K562 (cell line): ENCODE data around the gene RNGTT. TPM values are rescaled to one million over a fixed set of nuclear protein-coding genes. Genes with fewer than 3 reads are reported as not detected.
A peak's percentile ranks its signal among the peaks of the same experiment; 100 is the strongest.

Experiments used
- ATAC-seq: fragments of 200-7000 bp; cut with Tn5 transposase; 3 replicates; pipeline ENCODE4 v1.9.1; 2020; ENCODE audit warnings: moderate library complexity
- BruUV-seq: library from RNA; stranded (reverse); fragments of 400-500 nt; replicated peaks from 2 replicates; lab custom pipeline; 2021; lab: Mats Ljungman, UMichigan
- CTCF ChIA-PET: fragments of 300-600 bp; formaldehyde crosslinking; extraction: SDS; loops from one replicate; lab custom pipeline; 2021; ENCODE audit warnings: low intra/inter-chr PET ratio; lab: Yijun Ruan, JAX
- POLR2A ChIA-PET: fragments of 300-600, 350-650 bp; sonication (Branson Sonifier 250); formaldehyde crosslinking; extraction: SDS; loops from one replicate; lab custom pipeline; 2021; ENCODE audit warnings: antibody characterized with exemption, inconsistent platforms; lab: Yijun Ruan, JAX
- DNase-seq, 4 experiments: peaks; one replicate each; pipeline versions ENCODE4 v3.0.0 to v3.0.0-alpha.2; 2011 to 2018; ENCODE audit warnings: low spot score in 3 of 4, mixed read lengths in 3 of 4; ENCODE audit errors: extremely low read depth in 1 of 4
- FAIRE-seq: peaks from 2 replicates; lab custom pipeline; 2011; peaks lifted over from hg19 to GRCh38; lab: Jason Lieb, UNC
- H2AFZ ChIP-seq: 2 replicates; pipeline ENCODE4 v1.6.0; 2011; ENCODE audit warnings: low read depth, low read length, control low read depth, inconsistent platforms
- H3K27ac ChIP-seq: fragments of 200-600 bp; 3 replicates; pipeline ENCODE4 v1.8.0; 2011; ENCODE audit warnings: low read depth, mild to moderate bottlenecking, control low read depth, inconsistent platforms, low read length, moderate library complexity, mixed read lengths; ENCODE audit errors: extremely low read depth
- H3K27me3 ChIP-seq, 2 experiments: fragments of 300-600 bp in 1 of 2; 2 replicates in 1 of 2; 3 replicates in 1 of 2; pipeline versions ENCODE4 v1.6.0 to v1.8.0; 2011; ENCODE audit warnings: inconsistent platforms in 2 of 2, low read length in 2 of 2, mild to moderate bottlenecking in 1 of 2, mixed read lengths in 1 of 2, moderate library complexity in 1 of 2; ENCODE audit not compliant: control insufficient read depth in 2 of 2, insufficient read depth in 2 of 2
- H3K36me3 ChIP-seq: fragments of 300-600 bp; 3 replicates; pipeline ENCODE4 v1.8.0; 2011; ENCODE audit warnings: mild to moderate bottlenecking, low read length, inconsistent platforms; ENCODE audit not compliant: control insufficient read depth, insufficient read depth
- H3K4me1 ChIP-seq, 2 experiments: fragments of 200-600 bp in 1 of 2; replicated peaks in 1 of 2; 2 replicates in 1 of 2; 3 replicates in 1 of 2; pipeline versions ENCODE4 v1.5.1 to v1.8.0; 2011; ENCODE audit warnings: inconsistent platforms in 2 of 2, low read length in 2 of 2, mild to moderate bottlenecking in 1 of 2, mixed read lengths in 1 of 2, moderate library complexity in 1 of 2; ENCODE audit not compliant: control insufficient read depth in 2 of 2, insufficient read depth in 2 of 2
- H3K4me2 ChIP-seq: 2 replicates; pipeline ENCODE4 v1.6.1; 2011; ENCODE audit warnings: low read length, control low read depth, inconsistent platforms, mixed read lengths; ENCODE audit not compliant: insufficient read depth
- H3K4me3 ChIP-seq: fragments of 200-600 bp; sonication (generic), shearing (Covaris generic); 2 replicates; pipeline ENCODE4 v1.5.1; 2016; ENCODE audit warnings: control low read depth, inconsistent platforms
- H3K79me2 ChIP-seq: fragments of 200-600 bp; 3 replicates; pipeline ENCODE4 v1.8.0; 2011; ENCODE audit warnings: low read length, inconsistent platforms; ENCODE audit not compliant: control insufficient read depth, insufficient read depth
- H3K9ac ChIP-seq, 2 experiments: 2 replicates each; pipeline versions ENCODE4 v1.6.0 to v1.6.1; 2011; ENCODE audit warnings: low read depth in 2 of 2, low read length in 2 of 2, control low read depth in 1 of 2, inconsistent platforms in 1 of 2, mild to moderate bottlenecking in 1 of 2, mixed read lengths in 1 of 2; ENCODE audit not compliant: insufficient read depth in 1 of 2
- H3K9me1 ChIP-seq: one replicate; pipeline ENCODE4 v1.6.0; 2011; ENCODE audit warnings: inconsistent platforms, mild to moderate bottlenecking, low read length, moderate library complexity; ENCODE audit not compliant: control insufficient read depth, insufficient read depth
- H3K9me3 ChIP-seq: replicated peaks from 2 replicates; pipeline ENCODE4 v1.5.1; 2011; ENCODE audit warnings: low read depth, low read length, inconsistent platforms; ENCODE audit not compliant: control insufficient read depth, insufficient read depth
- H4K20me1 ChIP-seq: replicated peaks from 2 replicates; pipeline ENCODE4 v1.6.1; 2011; ENCODE audit warnings: low read length, inconsistent platforms, mixed read lengths; ENCODE audit not compliant: control insufficient read depth, insufficient read depth
- ATF3 ChIP-seq, 2 experiments: fragments of 450-650 bp in 1 of 2; sonication (generic) in 1 of 2; formaldehyde crosslinking in 1 of 2; IDR thresholded peaks in 1 of 2; conservative IDR thresholded peaks in 1 of 2; 2 replicates each; pipeline versions ENCODE4 v1.6.1 to v1.8.1; 2016 to 2023; ENCODE audit warnings: mild to moderate bottlenecking in 2 of 2, moderate library complexity in 2 of 2, inconsistent platforms in 1 of 2, missing genetic modification reagents in 1 of 2
- BRF1 ChIP-seq: IDR thresholded peaks from 3 replicates; pipeline ENCODE4 v1.6.1; 2011; ENCODE audit warnings: borderline replicate concordance, mild to moderate bottlenecking; ENCODE audit not compliant: insufficient read length; ENCODE audit errors: extremely low read depth
- C11orf30 ChIP-seq: fragments of 450-650 bp; IDR thresholded peaks from 2 replicates; pipeline ENCODE4 v1.6.1; 2016; ENCODE audit warnings: low read depth, mild to moderate bottlenecking
- CEBPB ChIP-seq: fragments of 450-650 bp; IDR thresholded peaks from 2 replicates; pipeline ENCODE4 v1.6.1; 2016; ENCODE audit warnings: missing genetic modification characterization, missing compliant biosample characterization
- CEBPG ChIP-seq, 3 experiments: fragments of 200-800 bp in 1 of 3; sonication (Bioruptor generic) in 1 of 3; sonication (generic) in 1 of 3; formaldehyde crosslinking in 1 of 3; IDR thresholded peaks in 2 of 3; conservative IDR thresholded peaks in 1 of 3; 2 replicates each; pipeline versions ENCODE4 v1.6.1 to v1.8.0; 2016 to 2022; ENCODE audit warnings: missing compliant biosample characterization in 2 of 3, missing genetic modification characterization in 2 of 3, mild to moderate bottlenecking in 1 of 3, missing genetic modification reagents in 1 of 3
- CREB5 ChIP-seq: fragments of 250-450 bp; sonication (Bioruptor Pico); IDR thresholded peaks from 2 replicates; pipeline ENCODE4 v1.5.0; 2020; ENCODE audit warnings: mild to moderate bottlenecking
- IFI16 ChIP-seq: fragments of 250-450 bp; sonication (Bioruptor Pico); IDR thresholded peaks from 2 replicates; pipeline ENCODE4 v2.1.2; 2022; ENCODE audit warnings: mild to moderate bottlenecking, inconsistent platforms
- NCOA2 ChIP-seq, 2 experiments: fragments of 450-650 bp; IDR thresholded peaks; 2 replicates each; pipeline ENCODE4 v1.6.1; 2018; ENCODE audit warnings: mild to moderate bottlenecking in 2 of 2, moderate library complexity in 1 of 2; ENCODE audit not compliant: partially characterized antibody in 2 of 2
- RAD21 ChIP-seq, 2 experiments: fragments of 250-450 bp in 1 of 2; fragments of 450-650 bp in 1 of 2; sonication (Bioruptor Pico) in 1 of 2; formaldehyde crosslinking in 1 of 2; IDR thresholded peaks in 1 of 2; conservative IDR thresholded peaks in 1 of 2; 2 replicates each; pipeline versions ENCODE4 v1.4.0 to v1.8.0; 2020 to 2022; ENCODE audit warnings: mild to moderate bottlenecking in 2 of 2, moderate library complexity in 1 of 2
- RHOXF2B ChIP-seq: fragments of 250-450 bp; sonication (Bioruptor Pico); conservative IDR thresholded peaks from 2 replicates; pipeline ENCODE4 v1.5.1; 2021
- WGBS: fragments of 100-300 bp; shearing (Covaris generic); methylation state at CpG from one replicate; pipeline ENCODE4 v1.1.6; 2016; ENCODE audit warnings: low coverage, mixed read lengths; ENCODE audit not compliant: insufficient coverage; ENCODE audit errors: missing lambda C conversion rate; 5-methylcytosine and 5-hydroxymethylcytosine counted together
- in situ Hi-C: fragments of 300-500 bp; cut with MboI; formaldehyde crosslinking; loops from 4 replicates; pipeline ENCODE4 v1.15.0; 2018; ENCODE audit warnings: inconsistent platforms, mixed read lengths
- intact Hi-C: fragments of 100-400 bp; cut with micrococcal nuclease; formaldehyde crosslinking; loops from 2 replicates; pipeline ENCODE4 v1.14.2; 2022
- polyA plus RNA-seq, 8 experiments: library from polyadenylated mRNA; depleted of rRNA in 4 of 8; stranded (reverse) in 5 of 8; unstranded in 3 of 8; fragments of >200 nt; fragmentation: Nextera tagmentation in 2 of 8; fragmentation: Illumina TruSeq in 1 of 8; extraction: Ambion mirVana in 2 of 8; extraction: Trizol in 1 of 8; gene quantifications; 2 replicates each; pipeline versions ENCODE4 v1.2.1 to v1.2.3, GENCODE V29; 2011 to 2014; ENCODE audit warnings: inconsistent platforms in 1 of 8, missing spikeins in 1 of 8
- total RNA-seq, 7 experiments: library from RNA; depleted of rRNA in 6 of 7; stranded (reverse); fragments of >200 nt in 6 of 7; fragmentation: Illumina TruSeq in 2 of 7; extraction: Trizol in 2 of 7; gene quantifications; 2 replicates each; pipeline versions ENCODE4 v1.2.1 to v1.2.3, GENCODE V29; 2011 to 2021; ENCODE audit warnings: low replicate concordance in 1 of 7
- TF ChIP-seq, protein P1 (sequence below): fragments of 200-800 bp; sonication (Bioruptor generic); IDR thresholded peaks from 2 replicates; pipeline ENCODE4 v1.6.1; 2017; ENCODE audit warnings: missing genetic modification characterization, missing compliant biosample characterization
- TF ChIP-seq, protein P2 (sequence below): fragments of 250-450 bp; sonication (Bioruptor Pico); IDR thresholded peaks from 2 replicates; pipeline ENCODE4 v1.8.0; 2022; ENCODE audit warnings: moderate library complexity, mild to moderate bottlenecking, inconsistent platforms

Gene RNGTT
- total and polyA plus RNA-seq, 9 of the 15 experiments (the other 6 are each of a cell fraction or from before 2014, with no cell fraction given): 6.1 to 31.7 (median 19.5) TPM

- no peak for ATAC-seq
- no peak for DNase-seq
- in situ Hi-C loops: no loop called here
- WGBS: 65% methylated on average over 3 of the region's 3 CpGs
- Histone ChIP-seq H3K79me2 (no peaks in the 10 kb centered on the region), H3K27ac (no peak overlapping the region), H4K20me1 (no peaks in the 10 kb centered on the region), H3K4me1 (no peaks in the 10 kb centered on the region)
- POLR2A ChIA-PET: no interaction called here
- no peak for TF ChIP-seq C11orf30
- TF ChIP-seq ATF3 (IDR thresholded peaks at IDR 0.05): peak; percentile 57; the same call in 1 of the 2 replicates
- no peak for TF ChIP-seq ATF3 (CRISPR knock-in tag; conservative IDR thresholded peaks at IDR 0.05)
- no peak for TF ChIP-seq NCOA2 (IDR thresholded peaks at IDR 0.05; ENCODE audit: partially characterized antibody in 2 of 2)
- no peak for TF ChIP-seq RHOXF2B
- TF ChIP-seq BRF1: no peak
- TF ChIP-seq RAD21 (CRISPR knock-in tag; conservative IDR thresholded peaks at IDR 0.05 in 1 of 2, IDR thresholded peaks at IDR 0.05 in 1 of 2): no peak
- TF ChIP-seq IFI16 (CRISPR knock-in tag): no peak
- peak; percentile 55; the same call in 1 of the 2 replicates for TF ChIP-seq CEBPB (tag)
- no peak for TF ChIP-seq CREB5 (CRISPR knock-in tag)
- 0 out of 2 replicates have a peak, but pooled peaks have one; percentile 11 for TF ChIP-seq CEBPG (CRISPR knock-in tag; IDR thresholded peaks at IDR 0.05)
- TF ChIP-seq CEBPG (tag; conservative IDR thresholded peaks at IDR 0.05 in 1 of 2, IDR thresholded peaks at IDR 0.05 in 1 of 2): peak in 1 of 2 experiments; percentile 64; a peak in 2 of 4 replicates
- TF ChIP-seq, protein P1, sequence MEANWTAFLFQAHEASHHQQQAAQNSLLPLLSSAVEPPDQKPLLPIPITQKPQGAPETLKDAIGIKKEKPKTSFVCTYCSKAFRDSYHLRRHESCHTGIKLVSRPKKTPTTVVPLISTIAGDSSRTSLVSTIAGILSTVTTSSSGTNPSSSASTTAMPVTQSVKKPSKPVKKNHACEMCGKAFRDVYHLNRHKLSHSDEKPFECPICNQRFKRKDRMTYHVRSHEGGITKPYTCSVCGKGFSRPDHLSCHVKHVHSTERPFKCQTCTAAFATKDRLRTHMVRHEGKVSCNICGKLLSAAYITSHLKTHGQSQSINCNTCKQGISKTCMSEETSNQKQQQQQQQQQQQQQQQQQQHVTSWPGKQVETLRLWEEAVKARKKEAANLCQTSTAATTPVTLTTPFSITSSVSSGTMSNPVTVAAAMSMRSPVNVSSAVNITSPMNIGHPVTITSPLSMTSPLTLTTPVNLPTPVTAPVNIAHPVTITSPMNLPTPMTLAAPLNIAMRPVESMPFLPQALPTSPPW (CRISPR knock-in tag): no peak
- TF ChIP-seq, protein P2, sequence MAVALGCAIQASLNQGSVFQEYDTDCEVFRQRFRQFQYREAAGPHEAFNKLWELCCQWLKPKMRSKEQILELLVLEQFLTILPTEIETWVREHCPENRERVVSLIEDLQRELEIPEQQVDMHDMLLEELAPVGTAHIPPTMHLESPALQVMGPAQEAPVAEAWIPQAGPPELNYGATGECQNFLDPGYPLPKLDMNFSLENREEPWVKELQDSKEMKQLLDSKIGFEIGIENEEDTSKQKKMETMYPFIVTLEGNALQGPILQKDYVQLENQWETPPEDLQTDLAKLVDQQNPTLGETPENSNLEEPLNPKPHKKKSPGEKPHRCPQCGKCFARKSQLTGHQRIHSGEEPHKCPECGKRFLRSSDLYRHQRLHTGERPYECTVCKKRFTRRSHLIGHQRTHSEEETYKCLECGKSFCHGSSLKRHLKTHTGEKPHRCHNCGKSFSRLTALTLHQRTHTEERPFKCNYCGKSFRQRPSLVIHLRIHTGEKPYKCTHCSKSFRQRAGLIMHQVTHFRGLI (CRISPR knock-in tag): no peak
- TF ChIP-seq, all 486 proteins: peak for 3
- H3K9me1 ChIP-seq: no peaks in the 10 kb centered on the region
- no peak overlapping the region for H2AFZ ChIP-seq
- no peak overlapping the region for H3K4me3 ChIP-seq
- no peak overlapping the region for H3K9ac ChIP-seq
- no peaks in the 10 kb centered on the region for H3K9me3 ChIP-seq
- BruUV-seq: no TSS peak
- FAIRE-seq: no peak
- CTCF ChIA-PET: no interaction called here
- no peak overlapping the region for H3K4me2 ChIP-seq
- H3K27me3 ChIP-seq: no peaks in the 10 kb centered on the region
- H3K36me3 ChIP-seq: no peaks in the 10 kb centered on the region
- intact Hi-C loops: no loop called here
Measured at GRCh38 chr6:88633782-88634181, 329.6 kb downstream of the RNGTT start.
